Measurements from ENCODE around the gene LCN12. TPM values are rescaled to one million over a fixed set of nuclear protein-coding genes. Genes with fewer than 3 reads are reported as not detected.

LCN12 gene
- total RNA-seq, 1 experiment from 2014 or later = 2.5 TPM

DNA sequence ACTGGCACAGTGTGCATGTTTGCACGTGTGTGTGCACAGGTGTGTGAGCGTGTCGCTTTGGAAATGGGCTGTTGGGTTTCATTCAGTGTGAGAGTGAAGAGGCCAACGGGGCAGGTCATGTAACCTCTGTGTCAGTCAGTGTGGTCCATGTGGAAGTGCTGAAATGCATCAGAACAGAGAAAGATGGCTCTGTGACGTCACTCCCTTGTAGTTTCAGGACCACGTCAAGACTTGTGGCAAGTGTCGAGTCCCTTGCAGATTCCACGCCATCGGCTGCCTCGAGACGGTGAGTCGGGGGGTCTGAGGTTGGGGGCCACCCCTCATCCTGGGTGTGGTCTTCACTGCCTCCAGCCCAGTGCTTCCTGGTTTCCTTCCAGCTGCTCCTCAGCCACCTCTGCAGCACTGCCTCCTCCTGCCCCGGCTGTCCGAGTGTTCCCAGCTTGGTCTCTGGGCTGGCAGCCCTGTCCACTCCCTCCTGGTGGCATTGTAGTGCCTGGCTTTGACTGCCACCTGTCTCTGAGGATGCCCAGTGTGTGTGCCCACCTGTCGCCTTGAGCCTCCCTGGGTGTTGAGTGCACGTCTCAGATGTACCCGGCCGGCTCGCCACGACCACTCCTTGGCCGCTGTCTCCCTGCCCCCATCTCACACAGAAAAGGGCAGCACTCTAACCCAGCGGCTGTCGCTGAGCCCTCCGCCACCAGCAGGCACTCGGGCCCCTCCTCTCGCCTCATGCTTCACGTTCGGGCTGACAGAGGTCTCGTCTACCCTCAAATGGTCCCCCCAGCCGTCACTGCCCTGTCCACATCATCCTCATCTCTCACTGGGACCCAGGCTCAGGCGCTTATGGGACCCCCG lies 35.5 kb upstream of the LCN12 start:
- in situ Hi-C loops (cut with HindIII; ENCODE audit: low pct_unique_long_range_greater_than_20kb, low sequenced_read_pairs) = no loop called here
- Histone ChIP-seq H3K4me1 (ENCODE audit: control insufficient read depth, insufficient read depth, low read length) (no peaks in the 10 kb centered on the region), H3K27me3 (ENCODE audit: control insufficient read depth, insufficient read depth, low read length) (no peaks in the 10 kb centered on the region), H3K27ac (ENCODE audit: low read length) (no peak overlapping the region), H3K36me3 (ENCODE audit: control insufficient read depth, insufficient read depth, low read length) (no peaks in the 10 kb centered on the region), H3K4me3 (ENCODE audit: low read depth in 2 of 2, low read length in 2 of 2) (no peak overlapping the region), H3K9me3 (ENCODE audit: control insufficient read depth, insufficient read depth, low read depth, low read length) (no peaks in the 10 kb centered on the region)
- BruUV-seq (replicated peaks) = no TSS peak
- ATAC-seq = peak; percentile 42; the same call in 1 of the 2 replicates
- DNase-seq (ENCODE audit: low read depth, low spot score) = no peak
- intact Hi-C loops (cut with micrococcal nuclease; ENCODE audit: unreplicated experiment) = no loop called here
- no peak for TF ChIP-seq SIN3A (IDR thresholded peaks at IDR 0.05; ENCODE audit: borderline replicate concordance, insufficient read depth, low read depth, low read length)
- TF ChIP-seq, protein P1, sequence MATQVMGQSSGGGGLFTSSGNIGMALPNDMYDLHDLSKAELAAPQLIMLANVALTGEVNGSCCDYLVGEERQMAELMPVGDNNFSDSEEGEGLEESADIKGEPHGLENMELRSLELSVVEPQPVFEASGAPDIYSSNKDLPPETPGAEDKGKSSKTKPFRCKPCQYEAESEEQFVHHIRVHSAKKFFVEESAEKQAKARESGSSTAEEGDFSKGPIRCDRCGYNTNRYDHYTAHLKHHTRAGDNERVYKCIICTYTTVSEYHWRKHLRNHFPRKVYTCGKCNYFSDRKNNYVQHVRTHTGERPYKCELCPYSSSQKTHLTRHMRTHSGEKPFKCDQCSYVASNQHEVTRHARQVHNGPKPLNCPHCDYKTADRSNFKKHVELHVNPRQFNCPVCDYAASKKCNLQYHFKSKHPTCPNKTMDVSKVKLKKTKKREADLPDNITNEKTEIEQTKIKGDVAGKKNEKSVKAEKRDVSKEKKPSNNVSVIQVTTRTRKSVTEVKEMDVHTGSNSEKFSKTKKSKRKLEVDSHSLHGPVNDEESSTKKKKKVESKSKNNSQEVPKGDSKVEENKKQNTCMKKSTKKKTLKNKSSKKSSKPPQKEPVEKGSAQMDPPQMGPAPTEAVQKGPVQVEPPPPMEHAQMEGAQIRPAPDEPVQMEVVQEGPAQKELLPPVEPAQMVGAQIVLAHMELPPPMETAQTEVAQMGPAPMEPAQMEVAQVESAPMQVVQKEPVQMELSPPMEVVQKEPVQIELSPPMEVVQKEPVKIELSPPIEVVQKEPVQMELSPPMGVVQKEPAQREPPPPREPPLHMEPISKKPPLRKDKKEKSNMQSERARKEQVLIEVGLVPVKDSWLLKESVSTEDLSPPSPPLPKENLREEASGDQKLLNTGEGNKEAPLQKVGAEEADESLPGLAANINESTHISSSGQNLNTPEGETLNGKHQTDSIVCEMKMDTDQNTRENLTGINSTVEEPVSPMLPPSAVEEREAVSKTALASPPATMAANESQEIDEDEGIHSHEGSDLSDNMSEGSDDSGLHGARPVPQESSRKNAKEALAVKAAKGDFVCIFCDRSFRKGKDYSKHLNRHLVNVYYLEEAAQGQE (IDR thresholded peaks at IDR 0.05; ENCODE audit: insufficient read depth in 1 of 2, low read depth in 2 of 2, low read length in 1 of 2) = 0 out of 4 replicates have a peak, but pooled peaks of 1 of the 2 experiments have one; percentile 5
- TF ChIP-seq POLR2AphosphoS5 (IDR thresholded peaks at IDR 0.05; ENCODE audit: low read depth, low read length) = no peak
- TF ChIP-seq, protein P2, sequence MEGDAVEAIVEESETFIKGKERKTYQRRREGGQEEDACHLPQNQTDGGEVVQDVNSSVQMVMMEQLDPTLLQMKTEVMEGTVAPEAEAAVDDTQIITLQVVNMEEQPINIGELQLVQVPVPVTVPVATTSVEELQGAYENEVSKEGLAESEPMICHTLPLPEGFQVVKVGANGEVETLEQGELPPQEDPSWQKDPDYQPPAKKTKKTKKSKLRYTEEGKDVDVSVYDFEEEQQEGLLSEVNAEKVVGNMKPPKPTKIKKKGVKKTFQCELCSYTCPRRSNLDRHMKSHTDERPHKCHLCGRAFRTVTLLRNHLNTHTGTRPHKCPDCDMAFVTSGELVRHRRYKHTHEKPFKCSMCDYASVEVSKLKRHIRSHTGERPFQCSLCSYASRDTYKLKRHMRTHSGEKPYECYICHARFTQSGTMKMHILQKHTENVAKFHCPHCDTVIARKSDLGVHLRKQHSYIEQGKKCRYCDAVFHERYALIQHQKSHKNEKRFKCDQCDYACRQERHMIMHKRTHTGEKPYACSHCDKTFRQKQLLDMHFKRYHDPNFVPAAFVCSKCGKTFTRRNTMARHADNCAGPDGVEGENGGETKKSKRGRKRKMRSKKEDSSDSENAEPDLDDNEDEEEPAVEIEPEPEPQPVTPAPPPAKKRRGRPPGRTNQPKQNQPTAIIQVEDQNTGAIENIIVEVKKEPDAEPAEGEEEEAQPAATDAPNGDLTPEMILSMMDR (IDR thresholded peaks at IDR 0.05) = no peak
- no peak for TF ChIP-seq TCF7L2 (IDR thresholded peaks at IDR 0.05; ENCODE audit: low read depth, low read length)
- POLR2A ChIA-PET = no interaction called here
- CTCF ChIA-PET = interaction anchor here (0.5 kb wide), 1 partner anchor 63 kb away, joined by 7 read pairs; no protein-coding TSS in a partner anchor

DNA sequence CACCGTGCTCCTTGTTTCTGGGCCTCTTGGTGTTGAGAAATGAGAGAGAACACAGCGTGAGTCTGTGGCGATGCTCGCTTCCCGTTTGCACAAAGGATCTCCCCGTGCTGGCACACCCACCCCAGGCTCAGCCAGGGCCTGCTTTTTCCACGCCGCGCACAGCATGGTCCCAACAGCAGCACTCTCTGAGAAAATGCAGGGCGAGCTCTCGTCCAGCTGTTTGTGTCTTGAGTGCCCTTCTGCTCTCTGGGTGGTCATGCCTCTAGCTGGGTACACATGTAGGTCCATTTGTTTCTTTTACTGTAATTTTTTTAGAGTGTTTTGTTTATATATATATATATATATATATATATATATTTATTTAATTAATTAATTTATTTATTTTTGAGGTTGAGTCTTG lies 34.2 kb upstream of the LCN12 start:
- no peak overlapping the region for H3K4me3 ChIP-seq (ENCODE audit: low read depth in 2 of 2, low read length in 2 of 2)
- no TSS peak for BruUV-seq (replicated peaks)
- H3K27me3 ChIP-seq (ENCODE audit: control insufficient read depth, insufficient read depth, low read length) = no peaks in the 10 kb centered on the region
- POLR2A ChIA-PET = no interaction called here
- in situ Hi-C loops (cut with HindIII; ENCODE audit: low pct_unique_long_range_greater_than_20kb, low sequenced_read_pairs) = no loop called here
- no peaks in the 10 kb centered on the region for H3K4me1 ChIP-seq (ENCODE audit: control insufficient read depth, insufficient read depth, low read length)
- DNase-seq (ENCODE audit: low read depth, low spot score) = no peak
- no peak for TF ChIP-seq SIN3A (IDR thresholded peaks at IDR 0.05; ENCODE audit: borderline replicate concordance, insufficient read depth, low read depth, low read length)
- no peak for TF ChIP-seq TCF7L2 (IDR thresholded peaks at IDR 0.05; ENCODE audit: low read depth, low read length)
- TF ChIP-seq, protein P2 (IDR thresholded peaks at IDR 0.05) = no peak
- no peak for TF ChIP-seq POLR2AphosphoS5 (IDR thresholded peaks at IDR 0.05; ENCODE audit: low read depth, low read length)
- TF ChIP-seq, protein P1 (IDR thresholded peaks at IDR 0.05; ENCODE audit: insufficient read depth in 1 of 2, low read depth in 2 of 2, low read length in 1 of 2) = no peak
- intact Hi-C loops (cut with micrococcal nuclease; ENCODE audit: unreplicated experiment) = no loop called here
- CTCF ChIA-PET = no interaction called here
- no peak for ATAC-seq
- H3K36me3 ChIP-seq (ENCODE audit: control insufficient read depth, insufficient read depth, low read length) = no peaks in the 10 kb centered on the region
- no peaks in the 10 kb centered on the region for H3K9me3 ChIP-seq (ENCODE audit: control insufficient read depth, insufficient read depth, low read depth, low read length)
- no peak overlapping the region for H3K27ac ChIP-seq (ENCODE audit: low read length)

Data from Panc1 (cell line).